GM20000 (cell line): ENCODE data around the gene SSU72.
A peak's percentile ranks its signal among the peaks of the same experiment; 100 is the strongest.

Experiments
- DNase-seq: peaks from one replicate; pipeline ENCODE4 v3.0.0; 2012; ENCODE audit warnings: low spot score
- TF ChIP-seq, protein P1 (sequence below): IDR thresholded peaks from 2 replicates; pipeline ENCODE4 v1.5.1; 2012; ENCODE audit warnings: mild to moderate bottlenecking, control low read depth; ENCODE audit errors: extremely low read depth, missing control alignments

SSU72 gene

DNA sequence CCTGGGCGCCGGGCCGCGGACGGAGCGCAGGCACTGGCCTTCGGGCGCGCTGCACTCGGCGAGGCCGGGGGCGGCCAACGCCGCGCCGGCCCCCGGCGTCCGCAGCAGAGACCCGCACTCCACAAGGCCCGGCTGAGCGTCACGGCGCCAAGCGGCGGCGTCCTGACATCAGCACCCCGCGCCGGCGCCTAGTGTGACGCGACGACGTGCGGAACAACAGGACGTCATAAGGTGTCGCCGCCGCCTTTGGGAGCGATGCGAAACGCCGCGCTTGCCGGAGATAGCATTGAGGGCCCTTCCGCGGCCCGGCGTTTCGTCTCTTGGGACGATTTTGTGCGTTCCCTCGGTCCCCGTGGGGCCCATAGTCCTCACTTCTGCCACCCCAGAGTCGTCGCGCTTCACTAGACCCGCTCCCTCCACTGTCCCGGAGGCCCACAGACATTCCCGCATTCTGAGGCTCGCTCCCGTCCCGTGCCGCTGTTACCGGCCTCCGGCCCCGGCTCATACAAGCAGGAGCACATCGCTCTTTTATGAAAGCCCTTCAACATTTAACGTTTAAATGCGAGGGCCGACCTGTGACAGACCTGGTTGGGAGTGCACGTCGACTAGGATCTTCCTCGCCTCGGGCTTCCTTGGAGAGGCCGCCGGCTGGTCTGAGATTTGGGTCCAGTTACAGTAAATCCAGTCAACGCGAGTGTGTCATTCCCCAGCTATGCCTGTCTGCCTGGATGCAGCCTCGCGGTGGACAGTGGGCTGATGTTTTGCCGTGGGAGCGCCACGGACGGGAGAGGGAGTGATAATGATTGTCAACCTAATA, at the start of gene SSU72:
Gene SSU72 (minus strand): TSS at position 143 of the 817 bp plus-strand sequence. CDS start 306 bp downstream, outside the sequence.
- TF ChIP-seq, protein P1, sequence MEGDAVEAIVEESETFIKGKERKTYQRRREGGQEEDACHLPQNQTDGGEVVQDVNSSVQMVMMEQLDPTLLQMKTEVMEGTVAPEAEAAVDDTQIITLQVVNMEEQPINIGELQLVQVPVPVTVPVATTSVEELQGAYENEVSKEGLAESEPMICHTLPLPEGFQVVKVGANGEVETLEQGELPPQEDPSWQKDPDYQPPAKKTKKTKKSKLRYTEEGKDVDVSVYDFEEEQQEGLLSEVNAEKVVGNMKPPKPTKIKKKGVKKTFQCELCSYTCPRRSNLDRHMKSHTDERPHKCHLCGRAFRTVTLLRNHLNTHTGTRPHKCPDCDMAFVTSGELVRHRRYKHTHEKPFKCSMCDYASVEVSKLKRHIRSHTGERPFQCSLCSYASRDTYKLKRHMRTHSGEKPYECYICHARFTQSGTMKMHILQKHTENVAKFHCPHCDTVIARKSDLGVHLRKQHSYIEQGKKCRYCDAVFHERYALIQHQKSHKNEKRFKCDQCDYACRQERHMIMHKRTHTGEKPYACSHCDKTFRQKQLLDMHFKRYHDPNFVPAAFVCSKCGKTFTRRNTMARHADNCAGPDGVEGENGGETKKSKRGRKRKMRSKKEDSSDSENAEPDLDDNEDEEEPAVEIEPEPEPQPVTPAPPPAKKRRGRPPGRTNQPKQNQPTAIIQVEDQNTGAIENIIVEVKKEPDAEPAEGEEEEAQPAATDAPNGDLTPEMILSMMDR: no peak
- DNase-seq: peak; percentile 99

DNA sequence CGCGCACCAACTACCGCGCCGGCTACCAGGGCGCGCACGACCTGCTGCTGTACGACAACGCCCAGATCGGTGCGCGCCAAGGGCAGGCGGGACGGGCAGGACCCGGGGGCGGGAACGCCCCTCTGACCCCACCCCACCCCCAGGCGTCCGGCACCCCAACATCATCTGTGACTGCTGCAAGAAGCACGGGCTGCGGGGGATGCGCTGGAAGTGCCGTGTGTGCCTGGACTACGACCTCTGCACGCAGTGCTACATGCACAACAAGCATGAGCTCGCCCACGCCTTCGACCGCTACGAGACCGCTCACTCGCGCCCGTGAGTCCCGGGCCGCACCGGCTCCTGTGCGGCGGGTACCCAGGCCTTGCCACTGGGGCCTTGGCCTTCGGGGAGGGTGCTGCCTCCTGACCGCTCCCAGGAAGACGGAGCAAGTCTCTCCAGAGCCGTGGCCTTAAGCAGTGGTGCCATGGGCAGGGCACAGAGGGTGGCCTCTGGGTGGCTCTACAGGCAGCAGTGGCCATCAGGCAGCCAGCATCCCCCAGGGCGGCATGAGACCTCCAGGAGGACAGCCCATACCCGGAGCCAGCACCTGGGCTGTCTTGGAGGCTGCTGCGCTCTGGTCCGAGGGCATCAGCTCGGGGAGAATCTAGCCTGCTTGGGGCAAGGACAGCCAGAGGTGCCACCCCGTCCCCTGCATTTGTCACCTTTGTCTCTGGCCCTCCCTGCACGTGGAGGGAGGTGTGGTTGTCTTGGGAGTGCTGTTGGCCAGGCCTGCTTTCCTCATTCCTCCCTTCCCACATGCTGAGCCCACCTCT, 49.2 kb upstream of the SSU72 start:
- TF ChIP-seq, protein P1: no peak

DNA sequence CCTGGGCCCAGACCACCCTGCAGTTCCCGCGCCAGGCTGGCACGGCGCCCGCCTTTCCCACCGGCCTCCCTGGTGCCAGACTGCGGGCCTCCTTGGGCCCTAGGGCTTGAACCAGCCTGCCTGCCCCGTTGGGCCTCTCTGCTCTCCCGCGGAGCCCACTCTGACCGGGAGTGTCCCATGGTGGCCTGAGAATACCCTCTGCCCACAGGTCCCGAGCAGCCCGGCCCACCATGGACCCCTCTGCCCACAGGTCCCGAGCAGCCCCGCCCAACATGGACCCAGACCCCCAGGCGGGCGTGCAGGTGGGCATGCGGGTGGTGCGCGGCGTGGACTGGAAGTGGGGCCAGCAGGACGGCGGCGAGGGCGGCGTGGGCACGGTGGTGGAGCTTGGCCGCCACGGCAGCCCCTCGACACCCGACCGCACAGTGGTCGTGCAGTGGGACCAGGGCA, 48.5 kb upstream of the SSU72 start:
- no peak for DNase-seq
- TF ChIP-seq, protein P1: no peak

More for the DNA sequence above, 49.2 kb upstream of the SSU72 start:
- DNase-seq: no peak

DNA sequence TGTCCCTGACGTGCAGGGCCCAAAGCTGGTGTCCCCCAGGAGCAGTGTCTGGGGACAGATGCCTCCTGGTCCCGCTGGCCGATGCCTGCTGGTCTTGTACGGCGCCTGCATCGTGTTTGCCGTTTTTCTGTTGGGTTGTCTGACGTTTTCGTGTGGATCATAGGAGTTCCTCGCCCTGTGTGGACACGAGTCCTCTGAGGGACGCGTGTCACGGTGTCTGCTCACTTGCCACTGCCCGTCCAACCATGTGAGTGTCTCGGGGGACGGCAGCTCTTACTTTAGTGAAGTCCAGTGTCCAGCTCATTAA, 48.1 kb upstream of the SSU72 start:
- DNase-seq: no peak
- TF ChIP-seq, protein P1: no peak

DNA sequence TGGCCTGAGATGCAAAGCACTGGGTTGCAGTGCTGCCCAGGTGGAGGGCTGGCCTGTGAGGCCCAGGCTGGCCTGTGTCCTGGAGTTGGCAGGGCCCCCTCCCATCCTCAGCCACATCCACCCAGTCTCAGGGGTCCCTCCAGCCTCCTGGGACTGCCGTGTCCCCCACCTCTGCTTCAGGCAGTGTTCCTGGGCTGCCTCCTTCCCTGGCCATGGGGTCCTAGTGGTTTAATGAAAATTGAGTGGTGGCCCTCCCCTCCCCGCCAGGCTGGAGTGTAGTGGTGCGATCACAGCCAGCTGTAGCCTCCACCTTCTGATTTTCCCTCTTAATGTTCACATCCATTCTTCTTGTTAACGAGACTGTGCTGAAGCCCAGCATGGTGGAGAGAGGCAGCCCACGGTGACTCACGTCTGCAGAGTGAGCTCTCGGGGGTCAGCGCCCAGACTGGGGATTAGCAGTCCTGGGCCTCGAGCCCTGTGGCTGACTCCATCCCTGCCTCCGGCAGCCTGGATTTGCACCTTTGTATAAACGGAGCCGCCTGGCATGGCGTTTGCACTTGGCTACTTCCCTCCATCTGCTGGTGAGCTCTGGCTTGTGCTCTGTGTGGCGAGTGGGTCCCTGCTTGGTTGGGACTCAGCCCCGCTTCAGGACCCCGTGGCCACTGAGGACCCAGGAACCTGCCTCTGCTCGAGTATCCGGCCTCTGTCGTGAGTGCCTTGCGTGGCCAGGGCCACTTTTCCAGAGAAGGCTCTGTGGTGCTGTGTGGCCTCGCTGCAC, 47.5 kb upstream of the SSU72 start:
- TF ChIP-seq, protein P1: no peak
- DNase-seq: no peak

DNA sequence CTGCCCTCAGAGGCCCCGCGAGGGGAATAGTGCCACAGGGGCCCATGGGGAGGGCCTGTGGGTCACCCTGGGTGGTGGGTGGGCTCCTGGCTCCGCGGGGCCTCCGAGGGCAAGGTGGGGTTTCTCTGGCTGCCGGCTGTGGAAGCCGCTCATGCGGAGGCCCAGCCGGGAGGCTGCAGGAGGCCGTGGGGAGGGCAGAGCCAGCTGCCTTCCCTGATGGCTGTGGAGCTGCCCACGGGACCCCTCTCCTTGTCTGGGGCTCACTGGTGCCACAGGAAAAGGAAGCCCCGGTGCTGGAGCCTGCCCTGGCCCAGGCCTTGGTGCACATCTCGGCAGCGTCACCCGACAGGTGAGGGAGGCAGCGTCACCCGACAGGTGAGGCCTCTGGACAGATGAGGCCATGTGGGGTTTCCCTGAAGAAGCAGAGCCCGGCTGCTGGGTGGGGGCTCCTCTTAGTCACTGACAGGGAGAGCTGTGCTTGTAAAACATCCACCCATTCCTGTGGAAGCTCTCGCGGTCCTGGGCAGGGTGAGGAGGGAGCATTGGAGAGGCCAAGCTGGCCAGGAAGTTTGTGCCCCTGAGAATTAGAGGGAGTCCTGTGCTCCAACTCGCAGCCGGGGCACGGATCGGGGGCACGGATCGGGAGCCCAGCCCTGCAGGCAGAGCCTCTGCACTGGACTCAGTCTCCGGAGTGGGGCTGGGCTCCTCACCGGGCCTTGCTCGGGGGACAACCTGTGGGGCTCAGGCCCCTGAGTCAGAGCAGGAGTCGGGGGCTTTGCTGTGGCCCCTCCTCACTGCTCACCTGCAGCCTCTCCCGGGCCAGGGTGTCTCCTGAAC, 46.7 kb upstream of the SSU72 start:
- no peak for DNase-seq
- TF ChIP-seq, protein P1: no peak
